ENCODE measurements around the gene PTPRK. TPM values are rescaled to one million over a fixed set of nuclear protein-coding genes. Genes with fewer than 3 reads are reported as not detected.
"Not testable (repeated sequence)": the region's sequence is repeated elsewhere in the genome, so short reads cannot be mapped to it uniquely, and the experiment has no call there.

Gene PTPRK
- total and polyA plus RNA-seq, 12 donors, result 3.2 to 22.4 (median 15.0) TPM

- TF ChIP-seq POLR2A (IDR thresholded peaks at IDR 0.05) (no peak), CTCF (IDR thresholded peaks at IDR 0.05) (no peak)
- no peaks in the 10 kb centered on the region for H3K4me1 ChIP-seq (replicated peaks in 1 of 2)
- intact Hi-C loops (cut with DNase I), result no loop called here
Observed at GRCh38 chr6:127992144-127992543, 528.3 kb downstream of the PTPRK start.

GRCh38 chr6:127990074-127990473 lies 530.3 kb downstream of the PTPRK start:
- no peaks in the 10 kb centered on the region for H3K36me3 ChIP-seq (replicated peaks in 1 of 2)
- DNase-seq, result no peak
- no peaks in the 10 kb centered on the region for H3K4me1 ChIP-seq (replicated peaks in 1 of 2)
- no peak overlapping the region for H3K27ac ChIP-seq
- no peak overlapping the region for H3K4me3 ChIP-seq
- intact Hi-C loops (cut with DNase I), result no loop called here
- H3K9me3 ChIP-seq (replicated peaks in 1 of 3), result no peaks in the 10 kb centered on the region
- H3K27me3 ChIP-seq, result no peaks in the 10 kb centered on the region
- TF ChIP-seq POLR2A (IDR thresholded peaks at IDR 0.05) (no peak), CTCF (IDR thresholded peaks at IDR 0.05) (no peak)
- WGBS, 4 donors, result 84 to 93% (median 90%) methylated on average over 1 of the region's 1 CpG

More at GRCh38 chr6:127992144-127992543, 528.3 kb downstream of the PTPRK start:
- WGBS, 4 donors, result 74 to 89% (median 78%) methylated on average over 1 of the region's 1 CpG
- H3K36me3 ChIP-seq (replicated peaks in 1 of 2), result no peaks in the 10 kb centered on the region
- H3K9me3 ChIP-seq (replicated peaks in 1 of 3), result no peaks in the 10 kb centered on the region
- no peak overlapping the region for H3K27ac ChIP-seq
- H3K27me3 ChIP-seq, result no peaks in the 10 kb centered on the region
- DNase-seq, result no peak
- no peak overlapping the region for H3K4me3 ChIP-seq

GRCh38 chr6:127980996-127981395 lies 539.4 kb downstream of the PTPRK start:
- WGBS, 4 donors, result 81 to 91% (median 87%) methylated on average over 5 of the region's 5 CpGs
- Histone ChIP-seq H3K36me3 (replicated peaks in 1 of 2) (no peaks in the 10 kb centered on the region), H3K27ac (no peak overlapping the region), H3K4me3 (no peak overlapping the region), H3K9me3 (replicated peaks in 1 of 3) (no peaks in the 10 kb centered on the region), H3K4me1 (replicated peaks in 1 of 2) (no peaks in the 10 kb centered on the region), H3K27me3 (no peaks in the 10 kb centered on the region)
- intact Hi-C loops (cut with DNase I), result no loop called here
- DNase-seq, result no peak
- no peak for TF ChIP-seq CTCF (IDR thresholded peaks at IDR 0.05)
- TF ChIP-seq POLR2A (IDR thresholded peaks at IDR 0.05), result no peak

- H3K4me3 ChIP-seq; H3K27me3 ChIP-seq; H3K4me1 ChIP-seq (replicated peaks in 1 of 2); H3K36me3 ChIP-seq (replicated peaks in 1 of 2); H3K27ac ChIP-seq; intact Hi-C loops (cut with DNase I); DNase-seq; H3K9me3 ChIP-seq (replicated peaks in 1 of 3): not testable (repeated sequence)
- 85 to 88% (median 87%) methylated on average over 2 of the region's 2 CpGs for WGBS, 4 donors
Observed at GRCh38 chr6:127978185-127978584, 542.2 kb downstream of the PTPRK start.

- Histone ChIP-seq H3K27ac (no peak overlapping the region), H3K36me3 (replicated peaks in 1 of 2) (no peaks in the 10 kb centered on the region), H3K27me3 (no peaks in the 10 kb centered on the region), H3K4me3 (no peak overlapping the region), H3K4me1 (replicated peaks in 1 of 2) (no peaks in the 10 kb centered on the region), H3K9me3 (replicated peaks in 1 of 3) (no peaks in the 10 kb centered on the region)
- WGBS, 4 donors, result 94 to 98% (median 96%) methylated on average over 4 of the region's 4 CpGs
- no peak for DNase-seq
- intact Hi-C loops (cut with DNase I), result no loop called here
- no peak for TF ChIP-seq POLR2A (IDR thresholded peaks at IDR 0.05)
- TF ChIP-seq CTCF (IDR thresholded peaks at IDR 0.05), result no peak
Observed at GRCh38 chr6:127976796-127977195, 543.6 kb downstream of the PTPRK start.
